Endodermal cell (in vitro differentiated cells): ENCODE measurements around the gene SUPT4H1. TPM values are rescaled to one million over a fixed set of nuclear protein-coding genes. Genes with fewer than 3 reads are reported as not detected.
A peak's percentile ranks its signal among the peaks of the same experiment; 100 is the strongest.

Source experiments
- DNase-seq: peaks from one replicate; pipeline ENCODE4 v3.0.0-alpha.2; 2017
- H3K27ac ChIP-seq: 2 replicates; pipeline ENCODE4 v1.5.1; 2013; ENCODE audit warnings: mild to moderate bottlenecking, low read depth, low read length, moderate library complexity
- H3K27me3 ChIP-seq: 2 replicates; pipeline ENCODE4 v1.6.1; 2013; ENCODE audit warnings: mild to moderate bottlenecking, low read length, moderate library complexity; ENCODE audit not compliant: insufficient read depth, control insufficient read depth, poor library complexity, severe bottlenecking
- H3K36me3 ChIP-seq: 2 replicates; pipeline ENCODE4 v1.7.0; 2013; ENCODE audit warnings: mild to moderate bottlenecking, low read length, moderate library complexity; ENCODE audit not compliant: control insufficient read depth, insufficient read depth
- H3K4me1 ChIP-seq: one replicate; pipeline ENCODE4 v1.7.0; 2013; ENCODE audit warnings: low read length; ENCODE audit not compliant: control insufficient read depth, insufficient read depth
- H3K4me3 ChIP-seq: 2 replicates; pipeline ENCODE4 v1.5.1; 2013; ENCODE audit warnings: mild to moderate bottlenecking, low read length, moderate library complexity
- H3K9ac ChIP-seq: 2 replicates; pipeline ENCODE4 v1.6.1; 2013; ENCODE audit warnings: mild to moderate bottlenecking, low read length, moderate library complexity; ENCODE audit not compliant: poor library complexity, severe bottlenecking; ENCODE audit errors: extremely low read depth
- H3K9me3 ChIP-seq: 2 replicates; pipeline ENCODE4 v1.6.1; 2013; ENCODE audit warnings: mild to moderate bottlenecking, low read length, moderate library complexity; ENCODE audit not compliant: control insufficient read depth
- H3K27ac Mint-ChIP-seq: 2 replicates; pipeline ENCODE4 v1.8.0; 2020; ENCODE audit warnings: mixed read lengths
- H3K27me3 Mint-ChIP-seq: 2 replicates; pipeline ENCODE4 v1.8.0; 2021; ENCODE audit warnings: mild to moderate bottlenecking, mixed read lengths; ENCODE audit not compliant: insufficient read depth
- H3K36me3 Mint-ChIP-seq: 2 replicates; pipeline ENCODE4 v1.8.0; 2020; ENCODE audit warnings: low read depth, mixed read lengths
- H3K4me1 Mint-ChIP-seq: 2 replicates; pipeline ENCODE4 v1.8.0; 2020; ENCODE audit warnings: mixed read lengths
- H3K4me3 Mint-ChIP-seq: 2 replicates; pipeline ENCODE4 v1.8.0; 2020; ENCODE audit warnings: mild to moderate bottlenecking, moderate library complexity, mixed read lengths
- H3K9me3 Mint-ChIP-seq: 2 replicates; pipeline ENCODE4 v1.8.0; 2020; ENCODE audit warnings: mild to moderate bottlenecking, mixed read lengths
- CTCF ChIP-seq: fragments of 200-600 bp; sonication (generic); conservative IDR thresholded peaks from 2 replicates; pipeline ENCODE4 v1.5.0; 2021; ENCODE audit warnings: antibody characterized with exemption, mild to moderate bottlenecking
- WGBS, 2 experiments: methylation state at CpG; one replicate each; pipeline versions ENCODE4 v1.1.5 to v1.1.7; 2013; ENCODE audit warnings: missing lambda C conversion rate in 2 of 2, mixed read lengths in 1 of 2; ENCODE audit not compliant: insufficient coverage in 1 of 2, insufficient read length in 1 of 2; 5-methylcytosine and 5-hydroxymethylcytosine counted together
- total RNA-seq, 2 donors: library from RNA; stranded (reverse); fragmentation: NEBNext Ultra II Directional in 1 of 2; extraction: Animal tissue kit (Norgen Biotek cat#: 25700) in 1 of 2; gene quantifications; 2 replicates in 1 of 2; 3 replicates in 1 of 2; pipeline ENCODE4 v1.2.1, GENCODE V29; 2021

SUPT4H1 gene
- total RNA-seq, 2 donors from 2014 or later = 97.2 to 98.8 TPM

- Histone ChIP-seq H3K4me1 (peaks cover 6% of the 10 kb centered on the region), H3K27ac (no peak overlapping the region), H3K27me3 (no peaks in the 10 kb centered on the region), H3K9ac (no peak overlapping the region), H3K9me3 (no peaks in the 10 kb centered on the region), H3K4me3 (no peak overlapping the region), H3K36me3 (no peaks in the 10 kb centered on the region)
- Mint-ChIP-seq H3K27ac (no peak overlapping the region), H3K9me3 (no peaks in the 10 kb centered on the region), H3K36me3 (no peaks in the 10 kb centered on the region), H3K27me3 (no peaks in the 10 kb centered on the region), H3K4me3 (no peak overlapping the region), H3K4me1 (peaks cover 26% of the 10 kb centered on the region)
- 93 to 98% methylated on average over 6 to 9 of the region's 9 CpGs for WGBS, 2 experiments
- DNase-seq = peak; percentile 49
- no peak for TF ChIP-seq CTCF
Measured at GRCh38 chr17:58334661-58335060, 17.3 kb downstream of the SUPT4H1 start.

- Histone ChIP-seq H3K4me3 (no peak overlapping the region), H3K27ac (no peak overlapping the region), H3K36me3 (no peaks in the 10 kb centered on the region), H3K9me3 (no peaks in the 10 kb centered on the region), H3K9ac (no peak overlapping the region), H3K27me3 (no peaks in the 10 kb centered on the region), H3K4me1 (peaks cover 5% of the 10 kb centered on the region)
- no peak for TF ChIP-seq CTCF
- Mint-ChIP-seq H3K27ac (no peak overlapping the region), H3K27me3 (no peaks in the 10 kb centered on the region), H3K4me3 (no peak overlapping the region), H3K36me3 (no peaks in the 10 kb centered on the region), H3K9me3 (no peaks in the 10 kb centered on the region), H3K4me1 (peaks cover 26% of the 10 kb centered on the region)
- 85 to 100% methylated on average over 5 of the region's 5 CpGs for WGBS, 2 experiments
- no peak for DNase-seq
Measured at GRCh38 chr17:58334256-58334655, 17.7 kb downstream of the SUPT4H1 start.

GRCh38 chr17:58333736-58334207 is 18.2 kb downstream of the SUPT4H1 start:
- Mint-ChIP-seq H3K27ac (no peak overlapping the region), H3K9me3 (no peaks in the 10 kb centered on the region), H3K36me3 (no peaks in the 10 kb centered on the region), H3K4me3 (no peak overlapping the region), H3K4me1 (peaks cover 23% of the 10 kb centered on the region), H3K27me3 (peaks cover 2% of the 10 kb centered on the region)
- Histone ChIP-seq H3K4me3 (no peak overlapping the region), H3K9me3 (no peaks in the 10 kb centered on the region), H3K4me1 (peaks cover 2% of the 10 kb centered on the region), H3K27me3 (no peaks in the 10 kb centered on the region), H3K36me3 (no peaks in the 10 kb centered on the region), H3K9ac (no peak overlapping the region), H3K27ac (no peak overlapping the region)
- WGBS, 2 experiments = 80 to 94% methylated on average over 3 to 6 of the region's 6 CpGs
- DNase-seq = no peak
- no peak for TF ChIP-seq CTCF
